H1 (cell line): Measurements from ENCODE around the gene FBN1. TPM values are rescaled to one million over a fixed set of nuclear protein-coding genes. Genes with fewer than 3 reads are reported as not detected.

Experiments used
- CTCF ChIA-PET: fragments of 300-600 bp; sonication (Branson Sonifier 250); formaldehyde crosslinking; loops from one replicate; lab custom pipeline; 2021; ENCODE audit not compliant: partially characterized antibody; lab: Charles Lee
- POLR2A ChIA-PET: fragments of 300-600 bp; sonication (Branson Sonifier 250); formaldehyde crosslinking; loops from one replicate; lab custom pipeline; 2021; ENCODE audit warnings: inconsistent platforms; ENCODE audit not compliant: partially characterized antibody; lab: Charles Lee
- DNase-seq, 2 experiments: peaks; one replicate each; pipeline versions ENCODE4 v3.0.0 to v3.0.0-alpha.2; 2010 to 2022; ENCODE audit warnings: low spot score in 2 of 2, low read depth in 1 of 2, mixed read lengths in 1 of 2
- FAIRE-seq: peaks from 2 replicates; lab custom pipeline; 2011; peaks lifted over from hg19 to GRCh38; lab: Jason Lieb, UNC
- H2AFZ ChIP-seq: 2 replicates; pipeline ENCODE4 v1.8.1; 2012; ENCODE audit warnings: low read length, inconsistent platforms
- H2AK5ac ChIP-seq: 2 replicates; pipeline ENCODE4 v1.6.1; 2013; ENCODE audit warnings: low read depth, low read length
- H2BK120ac ChIP-seq: replicated peaks from 2 replicates; pipeline ENCODE3; 2013; ENCODE audit warnings: low read depth, low read length, inconsistent platforms
- H2BK12ac ChIP-seq: 2 replicates; pipeline ENCODE4 v1.6.1; 2013; ENCODE audit warnings: low read depth, low read length
- H2BK15ac ChIP-seq: 2 replicates; pipeline ENCODE4 v1.6.1; 2013; ENCODE audit warnings: low read length
- H2BK20ac ChIP-seq: 2 replicates; pipeline ENCODE4 v1.6.1; 2013; ENCODE audit warnings: low read length
- H2BK5ac ChIP-seq: 2 replicates; pipeline ENCODE4 v1.6.1; 2013; ENCODE audit warnings: low read depth, low read length
- H3K14ac ChIP-seq: 2 replicates; pipeline ENCODE4 v1.6.1; 2013; ENCODE audit warnings: inconsistent platforms; ENCODE audit not compliant: insufficient read length
- H3K18ac ChIP-seq: 2 replicates; pipeline ENCODE4 v1.6.1; 2013; ENCODE audit warnings: low read length; ENCODE audit errors: extremely low read depth
- H3K23ac ChIP-seq: 2 replicates; pipeline ENCODE4 v1.6.1; 2013; ENCODE audit warnings: inconsistent platforms; ENCODE audit not compliant: insufficient read length
- H3K23me2 ChIP-seq: 2 replicates; pipeline ENCODE4 v1.6.1; 2013; ENCODE audit warnings: low read depth, low read length
- H3K27ac ChIP-seq: 2 replicates; pipeline ENCODE4 v1.6.1; 2011; ENCODE audit warnings: low read depth, low read length, inconsistent platforms
- H3K27me3 ChIP-seq, 4 experiments: replicated peaks in 1 of 4; 1 replicate in 1 of 4; 2 replicates in 3 of 4; pipeline versions ENCODE4 v1.6.1 to v1.8.1; 2011 to 2013; ENCODE audit warnings: low read length in 3 of 4, mild to moderate bottlenecking in 3 of 4, inconsistent platforms in 2 of 4, mixed read lengths in 2 of 4, moderate library complexity in 1 of 4; ENCODE audit not compliant: control insufficient read depth in 3 of 4, insufficient read depth in 3 of 4; ENCODE audit errors: extremely low read depth in 1 of 4
- H3K36me3 ChIP-seq, 4 experiments: 2 replicates each; pipeline versions ENCODE4 v1.6.1 to v1.8.1; 2011 to 2013; ENCODE audit warnings: mild to moderate bottlenecking in 4 of 4, low read length in 3 of 4, moderate library complexity in 2 of 4, control low read depth in 1 of 4, inconsistent platforms in 1 of 4; ENCODE audit not compliant: insufficient read depth in 4 of 4, control insufficient read depth in 2 of 4
- H3K4ac ChIP-seq: replicated peaks from 2 replicates; pipeline ENCODE3; 2013; ENCODE audit warnings: low read length, low read depth, mixed read lengths, inconsistent platforms; ENCODE audit not compliant: insufficient read length
- H3K4me1 ChIP-seq, 4 experiments: replicated peaks in 1 of 4; 1 replicate in 1 of 4; 2 replicates in 3 of 4; pipeline versions ENCODE4 v1.6.1 to v1.8.1; 2011 to 2013; ENCODE audit warnings: low read length in 3 of 4, inconsistent platforms in 2 of 4, mixed read lengths in 1 of 4; ENCODE audit not compliant: insufficient read depth in 4 of 4, control insufficient read depth in 3 of 4
- H3K4me2 ChIP-seq, 2 experiments: 2 replicates each; pipeline versions ENCODE4 v1.6.1 to v1.8.1; 2011 to 2013; ENCODE audit warnings: low read depth in 2 of 2, low read length in 2 of 2, control low read depth in 1 of 2, inconsistent platforms in 1 of 2, mild to moderate bottlenecking in 1 of 2; ENCODE audit not compliant: insufficient read depth in 1 of 2
- H3K4me3 ChIP-seq, 4 experiments: fragments of 200-600, 300-600 bp in 1 of 4; sonication (generic), shearing (Covaris generic), sonication (Bioruptor Twin) in 1 of 4; 2 replicates each; pipeline versions ENCODE4 v1.5.1 to v1.8.1; 2011 to 2016; ENCODE audit warnings: low read length in 4 of 4, low read depth in 3 of 4, control low read depth in 2 of 4, inconsistent platforms in 2 of 4, mild to moderate bottlenecking in 2 of 4, mixed read lengths in 1 of 4, moderate library complexity in 1 of 4; ENCODE audit not compliant: insufficient read depth in 2 of 4; ENCODE audit errors: extremely low read depth in 1 of 4
- H3K56ac ChIP-seq: replicated peaks from 2 replicates; pipeline ENCODE3; 2013; ENCODE audit warnings: low read depth, mild to moderate bottlenecking, mixed read lengths, low read length, inconsistent platforms; ENCODE audit not compliant: insufficient read length
- H3K79me1 ChIP-seq: 2 replicates; pipeline ENCODE4 v1.6.1; 2013; ENCODE audit warnings: low read depth, low read length, control low read depth
- H3K79me2 ChIP-seq, 2 experiments: 2 replicates each; pipeline versions ENCODE4 v1.6.1 to v1.8.1; 2012 to 2013; ENCODE audit warnings: low read length in 2 of 2, mild to moderate bottlenecking in 2 of 2, inconsistent platforms in 1 of 2; ENCODE audit not compliant: insufficient read depth in 2 of 2, control insufficient read depth in 1 of 2
- H3K9ac ChIP-seq, 4 experiments: replicated peaks in 1 of 4; 1 replicate in 1 of 4; 2 replicates in 3 of 4; pipeline versions ENCODE4 v1.6.1 to v1.8.1; 2011 to 2013; ENCODE audit warnings: low read depth in 3 of 4, low read length in 3 of 4, control low read depth in 2 of 4, mild to moderate bottlenecking in 2 of 4, moderate library complexity in 2 of 4, inconsistent platforms in 1 of 4; ENCODE audit errors: extremely low read depth in 1 of 4
- H3K9me3 ChIP-seq, 2 experiments: 2 replicates each; pipeline versions ENCODE4 v1.6.1 to v1.8.1; 2012 to 2013; ENCODE audit warnings: mild to moderate bottlenecking in 2 of 2, moderate library complexity in 2 of 2, control low read depth in 1 of 2, inconsistent platforms in 1 of 2, low read depth in 1 of 2, low read length in 1 of 2, mixed read lengths in 1 of 2; ENCODE audit not compliant: insufficient read depth in 2 of 2
- H4K20me1 ChIP-seq, 2 experiments: replicated peaks in 1 of 2; 2 replicates each; pipeline versions ENCODE3 to v1.8.1; 2011 to 2013; ENCODE audit warnings: inconsistent platforms in 2 of 2, low read length in 2 of 2, mild to moderate bottlenecking in 1 of 2; ENCODE audit not compliant: insufficient read depth in 2 of 2, control insufficient read depth in 1 of 2
- H4K5ac ChIP-seq: 2 replicates; pipeline ENCODE4 v1.6.1; 2013; ENCODE audit warnings: low read length, low read depth, mixed read lengths, inconsistent platforms; ENCODE audit not compliant: insufficient read length
- H4K8ac ChIP-seq: 2 replicates; pipeline ENCODE4 v1.8.0; 2013; ENCODE audit warnings: mild to moderate bottlenecking, moderate library complexity, low read length, inconsistent platforms; ENCODE audit not compliant: insufficient read depth; ENCODE audit errors: extremely low read depth
- H4K91ac ChIP-seq: replicated peaks from 2 replicates; pipeline ENCODE3; 2013; ENCODE audit warnings: low read length, mixed read lengths, inconsistent platforms; ENCODE audit not compliant: insufficient read length
- FOSL1 ChIP-seq: IDR thresholded peaks from 2 replicates; pipeline ENCODE4 v1.6.1; 2011; ENCODE audit warnings: mild to moderate bottlenecking, low read depth, low read length, moderate library complexity; ENCODE audit not compliant: insufficient read depth
- GABPA ChIP-seq: IDR thresholded peaks from 2 replicates; pipeline ENCODE4 v1.6.1; 2011; ENCODE audit warnings: mild to moderate bottlenecking, low read length, moderate library complexity, borderline replicate concordance; ENCODE audit not compliant: insufficient read depth
- HDAC6 ChIP-seq: IDR thresholded peaks from one replicate; pipeline ENCODE4 v1.7.1; 2012; ENCODE audit warnings: low read depth, mild to moderate bottlenecking, inconsistent platforms, low read length, moderate library complexity
- JUN ChIP-seq: IDR thresholded peaks from 2 replicates; pipeline ENCODE4 v1.6.1; 2011; ENCODE audit warnings: low read depth, mild to moderate bottlenecking, improper control_type of control experiment, low read length
- KDM4A ChIP-seq: IDR thresholded peaks from one replicate; pipeline ENCODE4 v1.7.1; 2012; ENCODE audit warnings: low read depth, mild to moderate bottlenecking, moderate library complexity, low read length, inconsistent platforms; ENCODE audit not compliant: severe bottlenecking
- MAFK ChIP-seq: IDR thresholded peaks from 2 replicates; pipeline ENCODE4 v1.6.1; 2012; ENCODE audit warnings: low read depth, mild to moderate bottlenecking, improper control_type of control experiment, low read length
- NRF1 ChIP-seq: IDR thresholded peaks from 2 replicates; pipeline ENCODE4 v1.6.1; 2011; ENCODE audit warnings: mild to moderate bottlenecking, low read depth, low read length, improper control_type of control experiment
- POU5F1 ChIP-seq: IDR thresholded peaks from 2 replicates; pipeline ENCODE4 v1.6.1; 2011; ENCODE audit warnings: low read depth, mild to moderate bottlenecking, low read length, moderate library complexity
- SIX5 ChIP-seq: IDR thresholded peaks from 2 replicates; pipeline ENCODE4 v1.6.1; 2011; ENCODE audit warnings: mild to moderate bottlenecking, low read depth, low read length
- WGBS, 2 experiments: shearing (Covaris generic) in 1 of 2; methylation state at CpG; one replicate each; pipeline versions ENCODE4 v1.1.6 to v1.1.7; 2013 to 2015; ENCODE audit warnings: low lambda C conversion rate in 2 of 2, mixed read lengths in 2 of 2, inconsistent platforms in 1 of 2, low coverage in 1 of 2, missing lambda C conversion rate in 1 of 2; ENCODE audit not compliant: insufficient replicate concordance in 2 of 2, insufficient coverage in 1 of 2, insufficient read length in 1 of 2; ENCODE audit errors: extremely low coverage in 1 of 2, missing lambda C conversion rate in 1 of 2; 5-methylcytosine and 5-hydroxymethylcytosine counted together
- polyA plus RNA-seq, 7 experiments: library from polyadenylated mRNA; depleted of rRNA in 3 of 7; stranded (reverse) in 5 of 7; unstranded in 2 of 7; fragments of >200 nt in 5 of 7; fragments of 200-250 nt in 2 of 7; gene quantifications; 1 replicate in 5 of 7; 2 replicates in 1 of 7; 4 replicates in 1 of 7; pipeline versions ENCODE4 v1.2.1 to v1.2.3, GENCODE V29; 2011 to 2013; ENCODE audit warnings: missing spikeins in 2 of 7, mixed read lengths in 2 of 7
- total RNA-seq: library from RNA; stranded (reverse); fragmentation: NEBNext Ultra II Directional; extraction: Animal tissue kit (Norgen Biotek cat#: 25700); gene quantifications from 2 replicates; pipeline ENCODE4 v1.2.1, GENCODE V29; 2021
- TF ChIP-seq, protein P1 (sequence below): IDR thresholded peaks from 2 replicates; pipeline ENCODE4 v1.6.1; 2012; ENCODE audit warnings: inconsistent platforms
- TF ChIP-seq, protein P2 (sequence below): IDR thresholded peaks from 2 replicates; pipeline ENCODE4 v1.6.1; 2012; ENCODE audit warnings: low read length, inconsistent platforms
- TF ChIP-seq, protein P3 (sequence below): IDR thresholded peaks from 2 replicates; pipeline ENCODE4 v1.6.1; 2011; ENCODE audit warnings: low read length, improper control_type of control experiment

The FBN1 gene
- total and polyA plus RNA-seq, 2 of the 8 experiments (the other 6 are each of a cell fraction or from before 2014, with no cell fraction given) = 3.0 to 4.0 TPM

DNA sequence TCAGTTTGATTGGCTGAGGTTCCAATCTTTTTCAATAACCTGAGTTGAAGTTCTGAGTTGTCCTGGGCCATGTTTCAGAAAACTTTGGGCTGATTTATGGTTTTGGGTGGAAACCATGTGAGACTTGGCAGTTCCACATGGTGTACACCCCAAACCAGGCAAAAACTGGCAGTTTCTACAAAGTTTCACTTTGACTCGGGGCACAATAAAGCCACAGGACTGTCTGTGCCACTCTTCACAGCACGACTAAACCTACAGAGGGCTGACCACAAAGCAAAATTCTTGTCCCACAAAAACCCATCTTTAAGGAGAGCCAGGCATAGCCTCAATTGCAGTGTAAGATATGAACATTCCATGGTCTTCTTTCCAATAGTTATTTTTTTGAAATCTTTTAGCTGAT lies 159.3 kb downstream of the FBN1 start:
- no peak overlapping the region for H3K56ac ChIP-seq
- WGBS, 2 experiments = 88% methylated on average over 2 of the region's 2 CpGs; no CpG with 5 or more reads in 1 of the 2 experiments
- no peak for FAIRE-seq
- H3K36me3 ChIP-seq = no peaks in the 10 kb centered on the region
- H3K79me2 ChIP-seq = no peaks in the 10 kb centered on the region
- H2BK15ac ChIP-seq = no peak overlapping the region
- H4K91ac ChIP-seq = no peak overlapping the region
- no peaks in the 10 kb centered on the region for H3K27me3 ChIP-seq
- CTCF ChIA-PET = interaction anchor here (1.0 kb wide), 1 partner anchor 128 kb away, joined by 4 read pairs; no protein-coding TSS in a partner anchor
- no peak overlapping the region for H4K5ac ChIP-seq
- no peak overlapping the region for H3K9ac ChIP-seq
- no peak overlapping the region for H3K18ac ChIP-seq
- POLR2A ChIA-PET = no interaction called here
- H3K79me1 ChIP-seq = no peaks in the 10 kb centered on the region
- no peak overlapping the region for H3K14ac ChIP-seq
- no peak overlapping the region for H3K4ac ChIP-seq
- H2AFZ ChIP-seq = no peak overlapping the region
- H3K9me3 ChIP-seq = no peaks in the 10 kb centered on the region
- no peak overlapping the region for H2AK5ac ChIP-seq
- no peak overlapping the region for H2BK20ac ChIP-seq
- H3K27ac ChIP-seq = no peak overlapping the region
- no peak overlapping the region for H2BK5ac ChIP-seq
- no peaks in the 10 kb centered on the region for H3K23me2 ChIP-seq
- H3K23ac ChIP-seq = no peak overlapping the region
- no peak overlapping the region for H2BK12ac ChIP-seq
- TF ChIP-seq, protein P1, sequence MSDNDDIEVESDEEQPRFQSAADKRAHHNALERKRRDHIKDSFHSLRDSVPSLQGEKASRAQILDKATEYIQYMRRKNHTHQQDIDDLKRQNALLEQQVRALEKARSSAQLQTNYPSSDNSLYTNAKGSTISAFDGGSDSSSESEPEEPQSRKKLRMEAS = no peak
- TF ChIP-seq FOSL1 (no peak), KDM4A (no peak), JUN (no peak), POU5F1 (no peak), GABPA (no peak), MAFK (no peak), SIX5 (no peak), NRF1 (no peak), HDAC6 (no peak)
- TF ChIP-seq, protein P2, sequence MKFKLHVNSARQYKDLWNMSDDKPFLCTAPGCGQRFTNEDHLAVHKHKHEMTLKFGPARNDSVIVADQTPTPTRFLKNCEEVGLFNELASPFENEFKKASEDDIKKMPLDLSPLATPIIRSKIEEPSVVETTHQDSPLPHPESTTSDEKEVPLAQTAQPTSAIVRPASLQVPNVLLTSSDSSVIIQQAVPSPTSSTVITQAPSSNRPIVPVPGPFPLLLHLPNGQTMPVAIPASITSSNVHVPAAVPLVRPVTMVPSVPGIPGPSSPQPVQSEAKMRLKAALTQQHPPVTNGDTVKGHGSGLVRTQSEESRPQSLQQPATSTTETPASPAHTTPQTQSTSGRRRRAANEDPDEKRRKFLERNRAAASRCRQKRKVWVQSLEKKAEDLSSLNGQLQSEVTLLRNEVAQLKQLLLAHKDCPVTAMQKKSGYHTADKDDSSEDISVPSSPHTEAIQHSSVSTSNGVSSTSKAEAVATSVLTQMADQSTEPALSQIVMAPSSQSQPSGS = no peak
- TF ChIP-seq, protein P3, sequence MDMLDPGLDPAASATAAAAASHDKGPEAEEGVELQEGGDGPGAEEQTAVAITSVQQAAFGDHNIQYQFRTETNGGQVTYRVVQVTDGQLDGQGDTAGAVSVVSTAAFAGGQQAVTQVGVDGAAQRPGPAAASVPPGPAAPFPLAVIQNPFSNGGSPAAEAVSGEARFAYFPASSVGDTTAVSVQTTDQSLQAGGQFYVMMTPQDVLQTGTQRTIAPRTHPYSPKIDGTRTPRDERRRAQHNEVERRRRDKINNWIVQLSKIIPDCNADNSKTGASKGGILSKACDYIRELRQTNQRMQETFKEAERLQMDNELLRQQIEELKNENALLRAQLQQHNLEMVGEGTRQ = no peak
- TF ChIP-seq, all 59 proteins: peak for 0
- Histone ChIP-seq H3K4me3 (no peak overlapping the region), H3K4me1 (no peaks in the 10 kb centered on the region; a peak in 1 of 7 replicates), H2BK120ac (no peak overlapping the region), H4K8ac (no peak overlapping the region), H4K20me1 (no peaks in the 10 kb centered on the region), H3K4me2 (no peak overlapping the region)
- DNase-seq = no peak
